IPS DF 6.9 (cell line): Measurements from ENCODE around the gene PSMD5.

Experiments
- DNase-seq: peaks from one replicate; pipeline ENCODE4 v3.0.0-alpha.2; 2013; ENCODE audit warnings: low read depth, low spot score
- H3K27ac ChIP-seq: one replicate; pipeline ENCODE4 v1.5.1; 2013; ENCODE audit warnings: low read length, control low read depth
- H3K27me3 ChIP-seq: 2 replicates; pipeline ENCODE4 v1.6.1; 2013; ENCODE audit warnings: mild to moderate bottlenecking, low read length; ENCODE audit not compliant: control insufficient read depth, insufficient read depth
- H3K36me3 ChIP-seq: 2 replicates; pipeline ENCODE4 v1.6.1; 2013; ENCODE audit warnings: low read length; ENCODE audit not compliant: control insufficient read depth, insufficient read depth
- H3K4me1 ChIP-seq: 2 replicates; pipeline ENCODE4 v1.6.1; 2013; ENCODE audit warnings: low read length; ENCODE audit not compliant: control insufficient read depth, insufficient read depth
- H3K4me3 ChIP-seq: 2 replicates; pipeline ENCODE4 v1.5.1; 2013; ENCODE audit warnings: mild to moderate bottlenecking, low read length
- H3K9me3 ChIP-seq: 2 replicates; pipeline ENCODE4 v1.6.1; 2013; ENCODE audit warnings: low read length, inconsistent platforms; ENCODE audit not compliant: control insufficient read depth, insufficient read depth
- WGBS: extraction: QIAGEN DNeasy Blood & Tissue Kit; methylation state at CpG from one replicate; pipeline ENCODE4 v1.1.7; 2013; ENCODE audit warnings: mixed read lengths, missing lambda C conversion rate; ENCODE audit not compliant: insufficient read length, insufficient coverage; 5-methylcytosine and 5-hydroxymethylcytosine counted together

The PSMD5 gene

GRCh38 chr9:120767451-120767850 is 75.3 kb downstream of the PSMD5 start:
- peaks cover 11% of the 10 kb centered on the region; the same call in 1 of the 2 replicates for H3K36me3 ChIP-seq
- no peaks in the 10 kb centered on the region for H3K4me1 ChIP-seq
- WGBS = 100% methylated on average over 1 of the region's 3 CpGs
- H3K9me3 ChIP-seq = no peaks in the 10 kb centered on the region
- H3K27ac ChIP-seq = no peak overlapping the region
- no peaks in the 10 kb centered on the region; the same call in 1 of the 2 replicates for H3K27me3 ChIP-seq
- no peak for DNase-seq
- H3K4me3 ChIP-seq = no peak overlapping the region
